Ascending aorta (tissue), 2 donors: ENCODE measurements around the gene NEK6. TPM values are rescaled to one million over a fixed set of nuclear protein-coding genes. Genes with fewer than 3 reads are reported as not detected.

Source experiments
- DNase-seq, 2 donors: peaks; one replicate each; pipeline ENCODE4 v3.0.0-alpha.2; 2019; ENCODE audit warnings: low spot score in 2 of 2
- H3K27ac ChIP-seq, 2 donors: fragments of 200-600 bp; sonication (generic); one replicate each; pipeline ENCODE4 v1.5.1; 2016 to 2017; ENCODE audit warnings: mild to moderate bottlenecking in 1 of 2
- H3K27me3 ChIP-seq: fragments of 200-600 bp; sonication (generic); one replicate; pipeline ENCODE4 v1.5.1; 2017
- H3K36me3 ChIP-seq, 2 donors: fragments of 200-600 bp; sonication (generic); one replicate each; pipeline ENCODE4 v1.5.1; 2016
- H3K4me1 ChIP-seq, 2 donors: fragments of 200-600 bp; sonication (generic); one replicate each; pipeline ENCODE4 v1.5.1; 2016 to 2017; ENCODE audit warnings: mild to moderate bottlenecking in 1 of 2
- H3K4me3 ChIP-seq, 2 donors: fragments of 200-600 bp; sonication (generic); one replicate each; pipeline ENCODE4 v1.5.1; 2016 to 2017; ENCODE audit warnings: mild to moderate bottlenecking in 1 of 2
- H3K9me3 ChIP-seq, 2 donors: fragments of 200-600 bp; sonication (generic); one replicate each; pipeline ENCODE4 v1.5.1; 2016
- intact Hi-C: fragments of 100-400 bp; cut with DNase I; formaldehyde crosslinking; loops from one replicate; pipeline ENCODE4 v1.15.1; 2023
- total RNA-seq: library from RNA; depleted of rRNA; stranded (reverse); fragments of >200 nt; gene quantifications from one replicate; pipeline ENCODE4 v1.1.0, GENCODE V29; 2016
- TF ChIP-seq, protein P1 (sequence below), 3 experiments: fragments of 200-600 bp in 2 of 3; fragments of 450-650 bp in 1 of 3; sonication (generic) in 2 of 3; IDR thresholded peaks; one replicate each; pipeline ENCODE4 v1.5.1; 2016 to 2019; ENCODE audit warnings: antibody characterized with exemption in 3 of 3, mild to moderate bottlenecking in 1 of 3, moderate library complexity in 1 of 3

NEK6 gene
- total RNA-seq, 1 donor from 2014 or later = 6.7 TPM

DNA sequence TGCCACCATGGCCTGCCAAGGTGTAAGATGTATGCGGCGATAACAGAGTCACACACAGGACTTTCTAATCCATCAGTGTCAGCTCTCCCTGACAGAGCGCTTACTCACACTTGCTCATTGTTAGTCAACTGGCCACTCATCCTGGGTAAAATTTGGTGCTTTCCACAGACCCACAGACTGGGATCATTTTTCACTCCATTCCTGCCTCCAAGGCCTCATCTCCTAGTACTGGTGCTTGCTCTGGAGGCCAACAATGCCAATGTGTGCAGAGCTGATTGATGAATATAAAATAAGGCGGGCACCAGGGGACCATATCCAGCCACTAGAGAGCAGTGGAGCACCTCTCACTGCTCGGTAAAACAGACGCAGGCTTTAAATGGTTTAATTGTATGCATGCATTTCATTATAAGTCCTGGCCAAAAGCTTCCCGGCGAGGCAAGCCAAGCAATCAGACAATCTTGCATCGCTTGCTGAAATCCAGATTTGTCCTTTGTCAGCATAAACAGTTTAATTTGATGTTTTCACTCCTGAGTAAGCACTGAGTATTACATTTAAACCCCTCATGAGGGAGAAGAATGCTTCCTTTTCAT, 135.2 kb downstream of the NEK6 start:
- H3K4me1 ChIP-seq = peaks cover 3 to 4% of the 10 kb centered on the region in 2 donors
- intact Hi-C loops = loop anchor here (10.0 kb wide), 1 partner anchor 268 kb away; no protein-coding TSS in a partner anchor
- peaks cover 0 to 5% of the 10 kb centered on the region in 2 donors for H3K36me3 ChIP-seq

DNA sequence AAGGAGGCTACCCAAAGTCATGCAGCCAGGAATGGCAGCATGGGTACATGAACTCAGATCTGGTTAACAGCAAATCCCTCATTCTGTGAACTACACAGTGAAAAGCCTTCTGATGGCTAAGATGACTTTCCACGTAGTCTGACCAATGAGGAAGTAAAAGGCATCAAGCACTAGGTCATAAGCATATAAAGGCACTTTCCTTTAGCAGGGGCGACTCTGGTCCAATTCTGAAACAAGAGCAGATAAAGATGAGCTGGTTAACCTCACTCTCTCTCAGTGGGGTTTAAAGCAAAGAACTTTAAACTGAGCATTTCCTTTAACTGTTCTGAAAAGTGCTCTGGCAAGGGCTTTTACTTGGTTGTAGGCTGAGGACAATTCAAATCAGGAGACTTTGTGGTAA, 136.4 kb downstream of the NEK6 start:
- no peak overlapping the region for H3K4me3 ChIP-seq
- no peaks in the 10 kb centered on the region for H3K9me3 ChIP-seq
- intact Hi-C loops = loop anchor here (10.0 kb wide), 1 partner anchor 269 kb away; no protein-coding TSS in a partner anchor
- H3K4me1 ChIP-seq = peaks cover 3 to 4% of the 10 kb centered on the region in 2 donors
- no peak overlapping the region for H3K27ac ChIP-seq
- TF ChIP-seq, protein P1, sequence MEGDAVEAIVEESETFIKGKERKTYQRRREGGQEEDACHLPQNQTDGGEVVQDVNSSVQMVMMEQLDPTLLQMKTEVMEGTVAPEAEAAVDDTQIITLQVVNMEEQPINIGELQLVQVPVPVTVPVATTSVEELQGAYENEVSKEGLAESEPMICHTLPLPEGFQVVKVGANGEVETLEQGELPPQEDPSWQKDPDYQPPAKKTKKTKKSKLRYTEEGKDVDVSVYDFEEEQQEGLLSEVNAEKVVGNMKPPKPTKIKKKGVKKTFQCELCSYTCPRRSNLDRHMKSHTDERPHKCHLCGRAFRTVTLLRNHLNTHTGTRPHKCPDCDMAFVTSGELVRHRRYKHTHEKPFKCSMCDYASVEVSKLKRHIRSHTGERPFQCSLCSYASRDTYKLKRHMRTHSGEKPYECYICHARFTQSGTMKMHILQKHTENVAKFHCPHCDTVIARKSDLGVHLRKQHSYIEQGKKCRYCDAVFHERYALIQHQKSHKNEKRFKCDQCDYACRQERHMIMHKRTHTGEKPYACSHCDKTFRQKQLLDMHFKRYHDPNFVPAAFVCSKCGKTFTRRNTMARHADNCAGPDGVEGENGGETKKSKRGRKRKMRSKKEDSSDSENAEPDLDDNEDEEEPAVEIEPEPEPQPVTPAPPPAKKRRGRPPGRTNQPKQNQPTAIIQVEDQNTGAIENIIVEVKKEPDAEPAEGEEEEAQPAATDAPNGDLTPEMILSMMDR (IDR thresholded peaks at IDR 0.05) = no peak
- no peaks in the 10 kb centered on the region for H3K27me3 ChIP-seq
- no peak for DNase-seq
- H3K36me3 ChIP-seq = peaks cover 0 to 5% of the 10 kb centered on the region in 2 donors

More for the DNA sequence above, 135.2 kb downstream of the NEK6 start:
- TF ChIP-seq, protein P1 (IDR thresholded peaks at IDR 0.05) = no peak
- Histone ChIP-seq H3K27me3 (no peaks in the 10 kb centered on the region), H3K9me3 (no peaks in the 10 kb centered on the region), H3K27ac (no peak overlapping the region), H3K4me3 (no peak overlapping the region)
- no peak for DNase-seq

DNA sequence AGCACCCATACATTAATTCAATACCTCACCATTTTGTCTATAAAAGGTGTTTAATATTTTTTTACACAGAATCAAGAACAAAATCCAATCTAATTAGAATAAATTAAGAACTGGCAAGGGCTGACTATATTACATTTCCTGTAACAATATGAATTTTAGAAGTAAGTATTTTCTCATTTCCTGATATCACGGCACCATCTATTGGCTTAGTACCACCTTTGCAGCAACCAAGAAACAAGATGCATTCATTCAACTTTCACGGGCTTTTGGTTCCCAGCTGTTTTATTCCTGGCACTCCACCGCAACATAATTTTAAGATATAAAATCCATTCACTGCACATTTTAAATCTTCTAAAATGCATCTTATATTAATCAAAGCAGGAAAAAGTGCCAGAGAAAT, 136.8 kb downstream of the NEK6 start:
- intact Hi-C loops = loop anchor here (10.0 kb wide), 1 partner anchor 270 kb away; no protein-coding TSS in a partner anchor
- H3K27me3 ChIP-seq = no peaks in the 10 kb centered on the region

DNA sequence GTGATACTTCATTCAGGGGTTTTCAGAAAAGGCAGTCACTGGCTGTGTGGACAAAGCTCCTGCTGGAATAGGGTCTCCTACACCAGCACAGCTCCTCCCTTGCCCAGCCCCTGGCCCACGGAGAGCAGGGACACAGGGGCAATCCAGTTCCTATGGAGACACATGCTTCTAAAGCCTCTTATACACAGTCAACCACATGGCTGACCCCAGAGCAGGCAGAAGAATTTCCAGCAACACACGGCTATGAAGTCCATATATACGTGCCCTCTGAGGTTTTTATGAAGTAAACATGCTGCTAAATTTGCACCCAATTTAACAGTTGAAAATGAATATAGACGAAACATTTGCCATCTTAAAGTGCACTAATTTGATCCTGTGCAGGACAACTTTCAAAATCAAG, 138.1 kb downstream of the NEK6 start:
- H3K4me3 ChIP-seq = no peak overlapping the region
- no peak overlapping the region for H3K27ac ChIP-seq
- H3K4me1 ChIP-seq = peaks cover 3 to 4% of the 10 kb centered on the region in 2 donors
- TF ChIP-seq, protein P1 (IDR thresholded peaks at IDR 0.05) = no peak
- H3K9me3 ChIP-seq = no peaks in the 10 kb centered on the region
- peaks cover 0 to 5% of the 10 kb centered on the region in 2 donors for H3K36me3 ChIP-seq
- no peaks in the 10 kb centered on the region for H3K27me3 ChIP-seq
- intact Hi-C loops = loop anchor here (10.0 kb wide), 1 partner anchor 271 kb away; no protein-coding TSS in a partner anchor
- DNase-seq = no peak

More for the DNA sequence above, 136.8 kb downstream of the NEK6 start:
- DNase-seq = no peak
- no peak overlapping the region for H3K4me3 ChIP-seq
- no peaks in the 10 kb centered on the region for H3K9me3 ChIP-seq
- TF ChIP-seq, protein P1 (IDR thresholded peaks at IDR 0.05) = no peak
- peaks cover 0 to 5% of the 10 kb centered on the region in 2 donors for H3K36me3 ChIP-seq
- H3K4me1 ChIP-seq = peaks cover 3 to 4% of the 10 kb centered on the region in 2 donors
- H3K27ac ChIP-seq = no peak overlapping the region

DNA sequence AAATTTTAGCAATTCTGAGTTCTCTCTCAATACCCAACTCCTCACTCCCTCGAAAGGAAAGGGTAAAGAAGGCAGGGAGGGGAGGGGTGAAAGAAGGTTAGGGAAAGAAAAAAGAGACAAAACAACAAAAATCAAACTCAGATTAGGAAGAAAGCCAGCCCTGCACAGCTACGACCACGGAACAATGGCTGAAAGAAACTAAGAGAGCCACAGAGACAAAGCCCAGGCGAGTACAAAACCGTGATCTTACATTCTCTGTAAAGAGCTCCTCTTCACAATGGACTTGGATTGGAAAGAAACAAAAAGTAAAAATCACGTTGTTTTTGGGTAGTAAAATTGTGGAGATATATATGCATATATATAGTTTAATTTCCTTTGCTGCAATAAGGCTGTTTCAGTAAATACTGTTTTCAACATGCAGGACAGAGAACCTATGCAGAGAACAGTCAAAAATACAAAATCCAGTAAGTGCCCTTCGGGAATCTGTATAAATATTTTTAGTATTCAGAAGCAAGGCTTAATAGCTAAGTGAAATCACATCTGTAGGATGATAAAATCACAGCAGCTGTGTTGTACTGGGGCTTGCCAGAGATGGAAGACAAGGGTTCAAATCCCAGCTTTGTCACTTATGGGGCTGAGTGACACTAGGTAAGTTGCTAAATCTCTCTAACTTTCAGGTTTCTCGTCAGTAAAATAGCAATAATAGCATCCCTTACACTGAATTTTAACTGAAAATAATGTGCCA, 140.6 kb downstream of the NEK6 start:
- Histone ChIP-seq H3K27ac (no peak overlapping the region), H3K4me1 (no peaks in the 10 kb centered on the region), H3K36me3 (peaks cover 18 to 29% of the 10 kb centered on the region in 2 donors), H3K9me3 (no peaks in the 10 kb centered on the region), H3K27me3 (no peaks in the 10 kb centered on the region), H3K4me3 (no peak overlapping the region)
- intact Hi-C loops = loop anchor here (10.0 kb wide), 1 partner anchor 274 kb away; no protein-coding TSS in a partner anchor
- TF ChIP-seq, protein P1 (IDR thresholded peaks at IDR 0.05) = no peak
- DNase-seq = no peak
